Gastrocnemius medialis (tissue), 4 donors: ENCODE results near the gene ATP10A. TPM values are rescaled to one million over a fixed set of nuclear protein-coding genes. Genes with fewer than 3 reads are reported as not detected.

Experiments
- ATAC-seq, 2 donors: fragments of 150-250 bp; one replicate each; pipeline ENCODE4 v1.9.1; 2016
- DNase-seq, 2 donors: peaks; one replicate each; pipeline ENCODE4 v3.0.0-alpha.2; 2019
- H3K27ac ChIP-seq, 4 donors: fragments of 200-600 bp; sonication (generic); 1 replicate in 1 of 4; 2 replicates in 3 of 4; pipeline ENCODE4 v1.5.1; 2016 to 2018; ENCODE audit warnings: mild to moderate bottlenecking in 2 of 4, moderate library complexity in 1 of 4
- H3K27me3 ChIP-seq, 3 donors: fragments of 200-600 bp; sonication (generic) in 2 of 3; 1 replicate in 1 of 3; 2 replicates in 2 of 3; pipeline versions ENCODE4 v1.5.1 to v1.6.0; 2016 to 2019; ENCODE audit warnings: mild to moderate bottlenecking in 1 of 3, moderate library complexity in 1 of 3
- H3K36me3 ChIP-seq, 2 donors: fragments of 200-600 bp; sonication (generic) in 1 of 2; one replicate each; pipeline ENCODE4 v1.5.1; 2017 to 2018
- H3K4me1 ChIP-seq, 2 donors: fragments of 200-600 bp; sonication (generic) in 1 of 2; one replicate each; pipeline ENCODE4 v1.5.1; 2016 to 2017; ENCODE audit warnings: mild to moderate bottlenecking in 2 of 2
- H3K4me3 ChIP-seq, 4 donors: fragments of 200-600 bp; sonication (generic) in 3 of 4; 1 replicate in 1 of 4; 2 replicates in 3 of 4; pipeline ENCODE4 v1.5.1; 2016 to 2019; ENCODE audit warnings: mild to moderate bottlenecking in 2 of 4
- H3K9me3 ChIP-seq, 3 donors: fragments of 200-600 bp; sonication (generic) in 2 of 3; 1 replicate in 1 of 3; 2 replicates in 2 of 3; pipeline ENCODE4 v1.5.1; 2016 to 2019
- POLR2A ChIP-seq, 2 donors: fragments of 450-650 bp; IDR thresholded peaks; one replicate each; pipeline ENCODE4 v1.6.1; 2017; ENCODE audit warnings: antibody characterized with exemption in 2 of 2, mild to moderate bottlenecking in 2 of 2, moderate library complexity in 2 of 2
- in situ Hi-C, 4 donors: fragments of 200-750 bp; cut with MboI; loops; one replicate each; pipeline versions ENCODE4 v1.15.0 to v1.8.0; 2017; ENCODE audit warnings: low sequenced_read_pairs in 4 of 4
- intact Hi-C: fragments of 100-400 bp; cut with DNase I; formaldehyde crosslinking; loops from one replicate; pipeline ENCODE4 v1.15.1; 2023; ENCODE audit warnings: low total_unique reads
- total RNA-seq, 4 donors: library from RNA; depleted of rRNA; stranded (reverse); fragments of >200 nt; gene quantifications; one replicate each; pipeline versions ENCODE4 v1.1.0 to v1.2.3, GENCODE V29; 2016
- TF ChIP-seq, protein P1 (sequence below), 5 experiments: fragments of 450-650 bp in 3 of 5; fragments of 200-600 bp in 2 of 5; sonication (generic) in 2 of 5; IDR thresholded peaks in 4 of 5; conservative IDR thresholded peaks in 1 of 5; 1 replicate in 4 of 5; 2 replicates in 1 of 5; pipeline ENCODE4 v1.5.1; 2016 to 2019; ENCODE audit warnings: antibody characterized with exemption in 5 of 5, mild to moderate bottlenecking in 3 of 5, moderate library complexity in 3 of 5

Gene ATP10A
- total RNA-seq, 4 donors from 2014 or later = 0.36 to 0.56 (median 0.47) TPM

- intact Hi-C loops = no loop called here
- in situ Hi-C loops = no loop called here
Measured at GRCh38 chr15:25732191-25732590, 130.9 kb downstream of the ATP10A start.

GRCh38 chr15:25731411-25731810 lies 131.7 kb downstream of the ATP10A start:
- H3K9me3 ChIP-seq = no peaks in the 10 kb centered on the region
- no peak overlapping the region for H3K27ac ChIP-seq
- peaks cover under 1% of the 10 kb centered on the region in 2 donors for H3K4me1 ChIP-seq
- no peak for TF ChIP-seq POLR2A (IDR thresholded peaks at IDR 0.05)
- TF ChIP-seq, protein P1, sequence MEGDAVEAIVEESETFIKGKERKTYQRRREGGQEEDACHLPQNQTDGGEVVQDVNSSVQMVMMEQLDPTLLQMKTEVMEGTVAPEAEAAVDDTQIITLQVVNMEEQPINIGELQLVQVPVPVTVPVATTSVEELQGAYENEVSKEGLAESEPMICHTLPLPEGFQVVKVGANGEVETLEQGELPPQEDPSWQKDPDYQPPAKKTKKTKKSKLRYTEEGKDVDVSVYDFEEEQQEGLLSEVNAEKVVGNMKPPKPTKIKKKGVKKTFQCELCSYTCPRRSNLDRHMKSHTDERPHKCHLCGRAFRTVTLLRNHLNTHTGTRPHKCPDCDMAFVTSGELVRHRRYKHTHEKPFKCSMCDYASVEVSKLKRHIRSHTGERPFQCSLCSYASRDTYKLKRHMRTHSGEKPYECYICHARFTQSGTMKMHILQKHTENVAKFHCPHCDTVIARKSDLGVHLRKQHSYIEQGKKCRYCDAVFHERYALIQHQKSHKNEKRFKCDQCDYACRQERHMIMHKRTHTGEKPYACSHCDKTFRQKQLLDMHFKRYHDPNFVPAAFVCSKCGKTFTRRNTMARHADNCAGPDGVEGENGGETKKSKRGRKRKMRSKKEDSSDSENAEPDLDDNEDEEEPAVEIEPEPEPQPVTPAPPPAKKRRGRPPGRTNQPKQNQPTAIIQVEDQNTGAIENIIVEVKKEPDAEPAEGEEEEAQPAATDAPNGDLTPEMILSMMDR (IDR thresholded peaks at IDR 0.05 in 4 of 5, conservative IDR thresholded peaks at IDR 0.05 in 1 of 5) = no peak
- intact Hi-C loops (no loop called here), in situ Hi-C loops (no loop called here)
- H3K4me3 ChIP-seq = no peak overlapping the region
- no peaks in the 10 kb centered on the region for H3K27me3 ChIP-seq
- H3K36me3 ChIP-seq = no peaks in the 10 kb centered on the region
- no peak for ATAC-seq
- DNase-seq = no peak

More at GRCh38 chr15:25732191-25732590, 130.9 kb downstream of the ATP10A start:
- no peaks in the 10 kb centered on the region for H3K36me3 ChIP-seq
- peaks cover 8% of the 10 kb centered on the region in 2 donors for H3K4me1 ChIP-seq
- H3K27ac ChIP-seq = no peak overlapping the region
- no peaks in the 10 kb centered on the region for H3K27me3 ChIP-seq
- H3K9me3 ChIP-seq = no peaks in the 10 kb centered on the region
- ATAC-seq = no peak
- no peak for DNase-seq
- no peak for TF ChIP-seq POLR2A (IDR thresholded peaks at IDR 0.05)
- TF ChIP-seq, protein P1 (IDR thresholded peaks at IDR 0.05 in 4 of 5, conservative IDR thresholded peaks at IDR 0.05 in 1 of 5) = no peak
- no peak overlapping the region for H3K4me3 ChIP-seq

- TF ChIP-seq, protein P1 (IDR thresholded peaks at IDR 0.05 in 4 of 5, conservative IDR thresholded peaks at IDR 0.05 in 1 of 5) = no peak
- no peak for TF ChIP-seq POLR2A (IDR thresholded peaks at IDR 0.05)
- H3K4me1 ChIP-seq = no peaks in the 10 kb centered on the region
- no peaks in the 10 kb centered on the region for H3K27me3 ChIP-seq
- no peak overlapping the region for H3K4me3 ChIP-seq
- H3K9me3 ChIP-seq = no peaks in the 10 kb centered on the region
- ATAC-seq (no peak), DNase-seq (no peak)
- in situ Hi-C loops (no loop called here), intact Hi-C loops (no loop called here)
- no peaks in the 10 kb centered on the region for H3K36me3 ChIP-seq
- no peak overlapping the region for H3K27ac ChIP-seq
Measured at GRCh38 chr15:25730918-25731317, 132.2 kb downstream of the ATP10A start.

- Histone ChIP-seq H3K27me3 (no peaks in the 10 kb centered on the region), H3K27ac (no peak overlapping the region), H3K4me3 (no peak overlapping the region), H3K36me3 (no peaks in the 10 kb centered on the region), H3K4me1 (no peaks in the 10 kb centered on the region), H3K9me3 (no peaks in the 10 kb centered on the region)
- TF ChIP-seq, protein P1 (IDR thresholded peaks at IDR 0.05 in 4 of 5, conservative IDR thresholded peaks at IDR 0.05 in 1 of 5) = no peak
- TF ChIP-seq POLR2A (IDR thresholded peaks at IDR 0.05) = no peak
- DNase-seq (no peak), ATAC-seq (no peak)
- intact Hi-C loops = no loop called here
- in situ Hi-C loops = no loop called here
Measured at GRCh38 chr15:25728816-25729215, 134.3 kb downstream of the ATP10A start.
